ENCODE results near the gene PHOX2B.

The PHOX2B gene

GRCh38 chr4:41748571-41749475 lies at the start of gene PHOX2B:
TSS of gene PHOX2B (minus strand) at chr4:41748725. CDS start at chr4:41748610, 115 bp downstream.
- DNase-seq: no peak

- no peak for DNase-seq
Observed at GRCh38 chr4:41797260-41797659, 48.7 kb upstream of the PHOX2B start.

GRCh38 chr4:41796545-41797210 lies 48.2 kb upstream of the PHOX2B start:
- DNase-seq: no peak

- no peak for DNase-seq
Observed at GRCh38 chr4:41795796-41796385, 47.4 kb upstream of the PHOX2B start.

GRCh38 chr4:41792166-41792565 lies 43.6 kb upstream of the PHOX2B start:
- DNase-seq: no peak

- no peak for DNase-seq
Observed at GRCh38 chr4:41791557-41791956, 43.0 kb upstream of the PHOX2B start.

- DNase-seq: no peak
Observed at GRCh38 chr4:41787931-41788330, 39.4 kb upstream of the PHOX2B start.

GRCh38 chr4:41785665-41786064 lies 37.1 kb upstream of the PHOX2B start:
- DNase-seq: no peak

GRCh38 chr4:41784191-41784979 lies 35.9 kb upstream of the PHOX2B start:
- no peak for DNase-seq

- DNase-seq: no peak
Observed at GRCh38 chr4:41776466-41776865, 27.9 kb upstream of the PHOX2B start.

- DNase-seq: no peak
Observed at GRCh38 chr4:41763729-41764128, 15.2 kb upstream of the PHOX2B start.

- no peak for DNase-seq
Observed at GRCh38 chr4:41758884-41759283, 10.4 kb upstream of the PHOX2B start.

GRCh38 chr4:41757521-41758156 lies 9.1 kb upstream of the PHOX2B start:
- DNase-seq: no peak

- DNase-seq: no peak
Observed at GRCh38 chr4:41753942-41754341, 5.4 kb upstream of the PHOX2B start.

- DNase-seq: no peak
Observed at GRCh38 chr4:41752081-41752836, 3.7 kb upstream of the PHOX2B start.

GRCh38 chr4:41751449-41752061 lies 3.0 kb upstream of the PHOX2B start:
- DNase-seq: no peak

- DNase-seq: no peak
Observed at GRCh38 chr4:41750626-41751448, 2.3 kb upstream of the PHOX2B start.

- no peak for DNase-seq
Observed at GRCh38 chr4:41750121-41750625, 1.6 kb upstream of the PHOX2B start.

- no peak for DNase-seq
Observed at GRCh38 chr4:41749631-41750039, 1.1 kb upstream of the PHOX2B start.

GRCh38 chr4:41748074-41748570 lies 403 bp downstream of the PHOX2B start:
- no peak for DNase-seq
